ENCODE data around the gene CARD6. TPM values are rescaled to one million over a fixed set of nuclear protein-coding genes. Genes with fewer than 3 reads are reported as not detected.

The CARD6 gene
- total RNA-seq, 1 experiment from 2014 or later, result 0.49 TPM

- ChIA-PET CTCF (no interaction called here), POLR2A (no interaction called here)
These were observed 27.4 kb upstream of the CARD6 start for GRCh38 chr5:40813698-40814281.

DNA sequence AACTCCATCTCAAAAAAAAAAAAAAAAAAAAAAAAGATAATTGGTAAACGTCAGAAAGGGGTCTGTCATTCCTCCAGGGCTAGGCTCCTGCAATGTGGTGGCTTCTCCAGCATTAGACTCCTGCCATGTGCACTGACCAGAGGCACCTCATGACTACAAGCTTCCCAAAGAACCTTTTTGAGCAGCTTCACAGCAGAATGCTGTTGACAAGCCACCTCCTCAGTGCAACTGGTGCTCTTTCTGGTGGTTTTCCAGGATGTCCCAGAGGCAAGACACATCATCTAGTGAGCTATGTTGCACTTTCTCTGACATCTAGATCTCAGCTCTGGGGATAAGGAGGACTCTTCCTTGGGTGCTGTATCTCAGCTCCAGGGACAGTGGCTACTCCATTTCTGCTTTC lies 17.7 kb upstream of the CARD6 start:
- no peak for DNase-seq (ENCODE audit: low read depth, low spot score)
- Histone ChIP-seq H3K4me3 (ENCODE audit: low read depth in 2 of 2, low read length in 2 of 2) (no peak overlapping the region), H3K4me1 (ENCODE audit: control insufficient read depth, insufficient read depth, low read length) (no peaks in the 10 kb centered on the region), H3K27ac (ENCODE audit: low read length) (no peak overlapping the region), H3K36me3 (ENCODE audit: control insufficient read depth, insufficient read depth, low read length) (peaks cover 13% of the 10 kb centered on the region), H3K27me3 (ENCODE audit: control insufficient read depth, insufficient read depth, low read length) (no peaks in the 10 kb centered on the region), H3K9me3 (ENCODE audit: control insufficient read depth, insufficient read depth, low read depth, low read length) (no peaks in the 10 kb centered on the region)
- peak; percentile 32 for ATAC-seq
- TF ChIP-seq TCF7L2 (IDR thresholded peaks at IDR 0.05; ENCODE audit: low read depth, low read length), result no peak
- TF ChIP-seq SIN3A (IDR thresholded peaks at IDR 0.05; ENCODE audit: borderline replicate concordance, insufficient read depth, low read depth, low read length), result no peak
- TF ChIP-seq, protein P1, sequence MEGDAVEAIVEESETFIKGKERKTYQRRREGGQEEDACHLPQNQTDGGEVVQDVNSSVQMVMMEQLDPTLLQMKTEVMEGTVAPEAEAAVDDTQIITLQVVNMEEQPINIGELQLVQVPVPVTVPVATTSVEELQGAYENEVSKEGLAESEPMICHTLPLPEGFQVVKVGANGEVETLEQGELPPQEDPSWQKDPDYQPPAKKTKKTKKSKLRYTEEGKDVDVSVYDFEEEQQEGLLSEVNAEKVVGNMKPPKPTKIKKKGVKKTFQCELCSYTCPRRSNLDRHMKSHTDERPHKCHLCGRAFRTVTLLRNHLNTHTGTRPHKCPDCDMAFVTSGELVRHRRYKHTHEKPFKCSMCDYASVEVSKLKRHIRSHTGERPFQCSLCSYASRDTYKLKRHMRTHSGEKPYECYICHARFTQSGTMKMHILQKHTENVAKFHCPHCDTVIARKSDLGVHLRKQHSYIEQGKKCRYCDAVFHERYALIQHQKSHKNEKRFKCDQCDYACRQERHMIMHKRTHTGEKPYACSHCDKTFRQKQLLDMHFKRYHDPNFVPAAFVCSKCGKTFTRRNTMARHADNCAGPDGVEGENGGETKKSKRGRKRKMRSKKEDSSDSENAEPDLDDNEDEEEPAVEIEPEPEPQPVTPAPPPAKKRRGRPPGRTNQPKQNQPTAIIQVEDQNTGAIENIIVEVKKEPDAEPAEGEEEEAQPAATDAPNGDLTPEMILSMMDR (IDR thresholded peaks at IDR 0.05), result no peak
- TF ChIP-seq POLR2AphosphoS5 (IDR thresholded peaks at IDR 0.05; ENCODE audit: low read depth, low read length), result no peak
- TF ChIP-seq, protein P2, sequence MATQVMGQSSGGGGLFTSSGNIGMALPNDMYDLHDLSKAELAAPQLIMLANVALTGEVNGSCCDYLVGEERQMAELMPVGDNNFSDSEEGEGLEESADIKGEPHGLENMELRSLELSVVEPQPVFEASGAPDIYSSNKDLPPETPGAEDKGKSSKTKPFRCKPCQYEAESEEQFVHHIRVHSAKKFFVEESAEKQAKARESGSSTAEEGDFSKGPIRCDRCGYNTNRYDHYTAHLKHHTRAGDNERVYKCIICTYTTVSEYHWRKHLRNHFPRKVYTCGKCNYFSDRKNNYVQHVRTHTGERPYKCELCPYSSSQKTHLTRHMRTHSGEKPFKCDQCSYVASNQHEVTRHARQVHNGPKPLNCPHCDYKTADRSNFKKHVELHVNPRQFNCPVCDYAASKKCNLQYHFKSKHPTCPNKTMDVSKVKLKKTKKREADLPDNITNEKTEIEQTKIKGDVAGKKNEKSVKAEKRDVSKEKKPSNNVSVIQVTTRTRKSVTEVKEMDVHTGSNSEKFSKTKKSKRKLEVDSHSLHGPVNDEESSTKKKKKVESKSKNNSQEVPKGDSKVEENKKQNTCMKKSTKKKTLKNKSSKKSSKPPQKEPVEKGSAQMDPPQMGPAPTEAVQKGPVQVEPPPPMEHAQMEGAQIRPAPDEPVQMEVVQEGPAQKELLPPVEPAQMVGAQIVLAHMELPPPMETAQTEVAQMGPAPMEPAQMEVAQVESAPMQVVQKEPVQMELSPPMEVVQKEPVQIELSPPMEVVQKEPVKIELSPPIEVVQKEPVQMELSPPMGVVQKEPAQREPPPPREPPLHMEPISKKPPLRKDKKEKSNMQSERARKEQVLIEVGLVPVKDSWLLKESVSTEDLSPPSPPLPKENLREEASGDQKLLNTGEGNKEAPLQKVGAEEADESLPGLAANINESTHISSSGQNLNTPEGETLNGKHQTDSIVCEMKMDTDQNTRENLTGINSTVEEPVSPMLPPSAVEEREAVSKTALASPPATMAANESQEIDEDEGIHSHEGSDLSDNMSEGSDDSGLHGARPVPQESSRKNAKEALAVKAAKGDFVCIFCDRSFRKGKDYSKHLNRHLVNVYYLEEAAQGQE (IDR thresholded peaks at IDR 0.05; ENCODE audit: insufficient read depth in 1 of 2, low read depth in 2 of 2, low read length in 1 of 2), result no peak
- in situ Hi-C loops (cut with HindIII; ENCODE audit: low pct_unique_long_range_greater_than_20kb, low sequenced_read_pairs) (no loop called here), intact Hi-C loops (cut with micrococcal nuclease; ENCODE audit: unreplicated experiment) (no loop called here)
- ChIA-PET POLR2A (no interaction called here), CTCF (no interaction called here)
- no TSS peak for BruUV-seq (replicated peaks)

More at GRCh38 chr5:40813698-40814281, 27.4 kb upstream of the CARD6 start:
- TF ChIP-seq TCF7L2 (IDR thresholded peaks at IDR 0.05; ENCODE audit: low read depth, low read length) (no peak), POLR2AphosphoS5 (IDR thresholded peaks at IDR 0.05; ENCODE audit: low read depth, low read length) (no peak), SIN3A (IDR thresholded peaks at IDR 0.05; ENCODE audit: borderline replicate concordance, insufficient read depth, low read depth, low read length) (no peak)
- TF ChIP-seq, protein P2 (IDR thresholded peaks at IDR 0.05; ENCODE audit: insufficient read depth in 1 of 2, low read depth in 2 of 2, low read length in 1 of 2), result no peak
- TF ChIP-seq, protein P1 (IDR thresholded peaks at IDR 0.05), result no peak
- no peak overlapping the region for H3K27ac ChIP-seq (ENCODE audit: low read length)
- BruUV-seq (replicated peaks), result no TSS peak
- H3K9me3 ChIP-seq (ENCODE audit: control insufficient read depth, insufficient read depth, low read depth, low read length), result no peaks in the 10 kb centered on the region
- no peak overlapping the region for H3K4me3 ChIP-seq (ENCODE audit: low read depth in 2 of 2, low read length in 2 of 2)
- H3K27me3 ChIP-seq (ENCODE audit: control insufficient read depth, insufficient read depth, low read length), result no peaks in the 10 kb centered on the region
- in situ Hi-C loops (cut with HindIII; ENCODE audit: low pct_unique_long_range_greater_than_20kb, low sequenced_read_pairs), result no loop called here
- no peaks in the 10 kb centered on the region for H3K36me3 ChIP-seq (ENCODE audit: control insufficient read depth, insufficient read depth, low read length)
- DNase-seq (ENCODE audit: low read depth, low spot score) (no peak), ATAC-seq (no peak)
- H3K4me1 ChIP-seq (ENCODE audit: control insufficient read depth, insufficient read depth, low read length), result no peaks in the 10 kb centered on the region
- intact Hi-C loops (cut with micrococcal nuclease; ENCODE audit: unreplicated experiment), result no loop called here

Data from Panc1 (cell line).